ENCODE data around the gene KCNN2.

KCNN2 gene

DNA sequence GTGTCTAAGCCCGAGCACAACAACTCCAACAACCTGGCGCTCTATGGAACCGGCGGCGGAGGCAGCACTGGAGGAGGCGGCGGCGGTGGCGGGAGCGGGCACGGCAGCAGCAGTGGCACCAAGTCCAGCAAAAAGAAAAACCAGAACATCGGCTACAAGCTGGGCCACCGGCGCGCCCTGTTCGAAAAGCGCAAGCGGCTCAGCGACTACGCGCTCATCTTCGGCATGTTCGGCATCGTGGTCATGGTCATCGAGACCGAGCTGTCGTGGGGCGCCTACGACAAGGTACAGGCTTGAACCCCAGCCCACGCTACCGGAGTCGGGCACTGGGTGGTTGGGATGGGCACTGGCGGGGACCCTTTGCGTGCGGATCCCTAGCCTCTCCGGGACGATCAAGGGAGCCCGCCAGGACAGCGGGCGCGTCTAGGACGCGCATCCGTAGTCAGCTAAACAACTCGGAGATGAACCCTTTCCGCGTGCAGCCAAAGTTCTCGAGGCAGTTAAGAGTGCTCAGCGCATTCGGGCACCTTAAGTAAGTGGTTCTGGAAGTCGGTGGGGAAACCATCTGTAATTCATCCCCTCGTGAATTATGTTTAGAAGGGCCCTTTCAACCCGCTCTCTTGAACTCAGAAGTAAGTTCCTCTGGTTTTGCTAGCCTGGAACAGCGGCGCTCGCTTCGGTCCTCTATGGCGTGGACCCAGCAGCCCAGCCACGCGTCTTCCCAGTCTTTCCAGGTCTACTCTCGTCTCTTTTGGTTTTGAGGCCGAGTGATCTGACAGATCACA, 1.3 kb downstream of the KCNN2 start:
- no peak for DNase-seq (ENCODE audit: low spot score)

- no peak for DNase-seq (ENCODE audit: low spot score)
These were observed 2.0 kb downstream of the KCNN2 start for GRCh38 chr5:114363837-114364236.

- no peak for DNase-seq (ENCODE audit: low spot score)
These were observed 5.2 kb downstream of the KCNN2 start for GRCh38 chr5:114367029-114367428.

DNA sequence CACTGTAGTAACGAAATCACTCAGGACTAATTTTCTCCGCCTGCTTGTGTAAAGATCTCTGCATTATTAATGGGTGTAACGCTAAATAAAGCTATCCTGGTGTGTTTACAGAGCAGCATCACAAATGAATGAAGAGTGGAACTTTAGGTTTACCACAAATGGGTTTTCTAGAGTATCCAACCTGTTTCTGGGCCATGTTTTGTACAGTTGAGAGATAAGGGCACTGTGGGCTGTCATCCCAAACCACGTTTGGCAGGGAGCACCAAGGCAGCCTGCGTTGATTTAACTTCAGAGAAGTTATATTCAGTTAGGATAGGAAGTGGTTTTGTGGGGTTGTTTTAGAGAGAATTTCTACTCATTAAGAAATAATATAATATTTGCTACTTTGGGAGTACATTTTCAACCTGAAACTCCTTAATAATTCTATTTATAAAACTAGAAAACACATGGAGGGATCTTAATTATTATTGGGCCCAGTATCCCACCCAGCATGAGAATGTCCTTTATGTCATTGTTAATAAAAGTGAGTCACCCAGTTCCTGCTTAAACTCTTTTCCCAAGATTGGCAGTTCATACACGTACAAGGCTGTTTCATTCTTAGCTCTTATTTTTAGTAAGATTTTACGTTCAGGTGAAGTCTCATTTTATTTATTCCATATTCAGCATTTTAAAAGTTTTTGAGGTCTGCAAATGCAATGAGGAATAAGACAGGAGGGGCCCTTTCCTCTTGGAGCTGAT, 8.0 kb downstream of the KCNN2 start:
- no peak for DNase-seq (ENCODE audit: low spot score)

- no peak for DNase-seq (ENCODE audit: low spot score)
These were observed 15.4 kb downstream of the KCNN2 start for GRCh38 chr5:114377050-114377844.

- no peak for DNase-seq (ENCODE audit: low spot score)
These were observed 16.1 kb downstream of the KCNN2 start for GRCh38 chr5:114377946-114378345.

- DNase-seq (ENCODE audit: low spot score): no peak
These were observed 18.9 kb downstream of the KCNN2 start for GRCh38 chr5:114380721-114381120.

- DNase-seq (ENCODE audit: low spot score): no peak
These were observed 25.6 kb downstream of the KCNN2 start for GRCh38 chr5:114387433-114387832.

- no peak for DNase-seq (ENCODE audit: low spot score)
These were observed 28.6 kb downstream of the KCNN2 start for GRCh38 chr5:114390431-114390830.

DNA sequence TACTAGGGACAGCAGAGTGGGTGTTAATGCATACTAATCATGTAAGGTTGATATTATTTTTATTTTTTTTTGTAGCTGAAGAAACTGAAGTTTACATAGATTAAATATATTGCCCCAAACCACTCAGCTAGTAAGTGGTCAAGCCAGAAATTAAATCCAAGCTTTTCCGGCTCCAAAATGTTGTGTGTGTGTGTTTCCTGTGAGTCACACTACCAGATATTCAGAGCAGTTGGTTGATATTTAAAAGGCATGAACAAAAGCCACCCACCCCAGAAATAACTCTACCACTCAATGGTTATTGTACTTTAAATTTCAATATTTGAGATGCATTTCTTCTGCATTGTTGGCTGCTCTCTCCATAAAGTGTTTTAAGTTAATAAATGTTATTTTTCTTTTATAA, 29.5 kb downstream of the KCNN2 start:
- no peak for DNase-seq (ENCODE audit: low spot score)

GRCh38 chr5:114393159-114393558, 31.3 kb downstream of the KCNN2 start:
- DNase-seq (ENCODE audit: low spot score): no peak

DNA sequence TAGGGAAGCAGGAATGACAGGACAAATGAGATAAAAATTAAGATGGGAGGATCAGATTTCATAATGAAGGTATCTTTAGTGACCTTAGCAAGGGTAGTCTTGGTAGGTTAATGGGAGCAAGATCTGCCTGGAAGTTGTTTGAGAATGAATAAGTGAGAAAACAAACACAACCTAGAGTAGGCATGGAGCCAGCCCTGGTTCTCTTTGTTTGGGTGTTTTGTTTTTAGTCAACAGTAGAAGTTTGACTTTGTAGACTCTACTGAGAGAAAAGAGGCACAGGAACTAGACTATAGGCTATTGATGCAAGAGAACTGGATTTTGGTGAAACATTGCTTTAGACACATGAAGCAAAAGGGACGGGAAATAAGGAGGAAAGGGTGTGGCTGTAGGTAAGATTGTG, 40.3 kb downstream of the KCNN2 start:
- no peak for DNase-seq (ENCODE audit: low spot score)

DNA sequence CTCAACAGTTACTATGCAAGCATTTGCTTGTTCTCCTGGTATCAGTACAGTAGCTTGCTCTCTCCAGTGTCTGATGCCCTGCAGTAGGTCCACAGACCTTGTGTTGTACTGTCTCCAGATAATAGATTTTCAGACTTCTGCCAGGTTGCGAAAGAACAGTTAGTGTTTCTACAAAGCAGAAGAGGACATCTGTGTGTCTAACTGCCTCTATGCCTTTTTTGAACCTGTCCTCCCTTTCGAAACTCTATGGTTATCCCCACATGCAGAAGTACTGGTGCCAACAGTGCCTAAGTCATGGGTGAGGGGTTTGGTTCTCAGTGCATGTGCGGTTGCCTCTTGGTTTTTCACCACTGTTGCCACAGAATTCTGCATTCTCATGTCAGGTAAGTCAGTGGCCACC, 45.9 kb downstream of the KCNN2 start:
- no peak for DNase-seq (ENCODE audit: low spot score)

DNA sequence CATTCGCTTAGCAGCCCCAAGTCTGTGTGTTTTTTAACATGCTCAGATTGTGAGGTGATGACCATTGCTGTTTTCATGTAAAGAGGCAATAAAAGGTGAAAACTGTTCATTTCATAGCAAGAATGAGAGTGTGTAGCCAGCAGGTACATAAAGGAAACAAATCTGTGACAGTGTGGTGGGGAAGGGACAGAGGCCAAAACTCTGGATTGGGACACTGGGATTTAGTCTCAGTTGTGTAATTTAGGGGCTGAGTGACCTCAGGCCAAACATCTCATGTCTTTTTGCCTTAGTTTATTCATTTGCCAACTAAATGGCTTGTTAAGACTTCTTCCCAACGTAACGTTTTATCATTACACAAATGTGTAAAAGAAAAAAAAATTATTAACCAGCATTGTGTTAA, 47.0 kb downstream of the KCNN2 start:
- no peak for DNase-seq (ENCODE audit: low spot score)

- no peak for DNase-seq (ENCODE audit: low spot score)
These were observed 49.6 kb downstream of the KCNN2 start for GRCh38 chr5:114411380-114411931.

- no peak for DNase-seq (ENCODE audit: low spot score)
These were observed 50.8 kb downstream of the KCNN2 start for GRCh38 chr5:114412510-114413171.

DNA sequence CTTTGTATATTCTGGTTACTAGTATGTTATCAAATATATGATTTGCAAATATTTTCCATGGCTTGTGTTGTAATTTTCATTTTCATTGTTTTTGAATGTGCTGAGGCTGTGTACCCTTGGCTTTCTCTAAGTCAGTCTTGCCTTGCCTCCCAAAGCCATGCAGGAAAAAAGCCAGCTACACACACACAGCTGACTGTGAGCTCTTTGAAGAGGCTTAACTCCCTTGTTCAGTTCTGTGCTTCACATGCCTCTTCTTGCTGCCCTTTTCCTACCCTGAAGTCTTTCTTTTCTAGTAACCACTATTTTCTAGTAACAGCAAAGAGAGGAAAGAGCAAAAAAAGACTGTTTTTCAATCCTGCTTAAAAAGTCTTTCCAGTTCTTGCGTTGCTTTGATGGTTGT, 53.9 kb downstream of the KCNN2 start:
- no peak for DNase-seq (ENCODE audit: low spot score)

GRCh38 chr5:114416254-114416653, 54.4 kb downstream of the KCNN2 start:
- DNase-seq (ENCODE audit: low spot score): no peak

DNA sequence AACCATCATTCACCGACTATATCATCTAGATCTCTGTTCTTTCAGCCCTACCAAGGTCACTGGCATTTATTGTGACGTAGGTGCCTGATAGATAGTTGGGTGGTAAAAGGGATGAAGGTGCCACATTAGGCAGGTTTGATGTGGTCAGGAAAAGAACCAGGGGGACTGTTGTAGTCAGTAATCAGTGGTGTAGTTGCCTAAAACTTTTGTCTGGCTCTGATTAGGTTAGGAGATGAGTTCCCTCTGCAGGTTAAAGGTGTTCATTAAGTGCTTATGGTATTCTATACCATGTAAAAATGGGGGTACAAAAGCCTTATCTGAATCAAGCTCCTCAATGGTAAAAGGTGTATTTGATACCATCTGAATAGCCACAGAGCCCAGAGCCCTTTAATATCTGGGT, 55.6 kb downstream of the KCNN2 start:
- DNase-seq (ENCODE audit: low spot score): no peak

DNA sequence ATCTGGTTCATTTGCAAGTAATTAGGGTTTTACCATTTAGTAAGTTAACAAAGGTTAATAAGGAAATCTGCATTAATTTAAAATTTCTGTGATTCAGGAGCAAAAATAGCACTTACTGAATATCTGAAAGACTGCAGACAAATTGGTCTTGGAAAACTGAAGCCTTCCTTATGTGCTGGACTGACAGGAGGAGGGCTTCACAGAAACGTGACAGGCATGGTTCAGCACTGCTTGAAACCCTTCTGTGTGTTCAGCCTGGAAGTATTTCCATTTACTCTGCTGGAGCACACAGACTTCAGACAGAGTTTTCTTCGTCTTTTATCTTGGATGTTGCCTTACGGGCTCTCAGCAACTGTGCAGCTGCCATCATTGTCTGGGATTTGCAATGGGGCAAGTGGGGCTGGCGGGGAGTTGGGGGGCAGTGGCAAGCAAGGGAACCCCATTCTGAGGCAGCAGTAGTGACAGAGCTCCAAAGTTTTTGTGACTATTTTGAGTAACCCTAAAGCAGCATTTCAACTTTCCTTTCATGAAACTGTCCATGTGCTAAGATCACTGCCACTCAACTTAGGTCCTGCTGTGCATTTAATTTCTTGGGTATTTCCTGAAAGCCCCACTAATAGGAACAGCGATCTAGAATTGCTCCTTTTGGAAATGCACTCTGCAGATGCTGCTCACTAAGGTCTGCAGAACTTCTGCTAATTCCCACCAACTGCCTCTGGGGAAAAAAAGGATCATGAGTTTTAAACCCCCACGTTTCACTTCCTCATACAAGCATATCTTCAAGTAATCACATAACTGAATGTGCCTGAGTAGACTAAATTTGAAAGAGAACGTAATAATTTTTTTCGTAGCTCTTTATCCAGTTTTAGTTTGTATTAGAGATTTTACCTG, 56.6 kb downstream of the KCNN2 start:
- no peak for DNase-seq (ENCODE audit: low spot score)

GRCh38 chr5:114419067-114419388, 57.2 kb downstream of the KCNN2 start:
- DNase-seq (ENCODE audit: low spot score): no peak

Data from HuH-7.5 (cell line).